ENCODE data around the gene TEKT4.

- TF ChIP-seq GATA2 (IDR thresholded peaks at IDR 0.05; ENCODE audit: low read depth, low read length) = no peak
- TF ChIP-seq GATA3 (IDR thresholded peaks at IDR 0.05; ENCODE audit: low read depth, low read length) = no peak
These were observed 2.1 kb upstream of the TEKT4 start for GRCh38 chr2:94869131-94869530.
